HepG2 (cell line): ENCODE results near the gene CYP19A1. TPM values are rescaled to one million over a fixed set of nuclear protein-coding genes. Genes with fewer than 3 reads are reported as not detected.

Source experiments
- ATAC-seq: fragments of 200-7000 bp; cut with Tn5 transposase; 3 replicates; pipeline ENCODE4 v1.9.1; 2020; ENCODE audit warnings: mild to moderate bottlenecking, moderate library complexity
- BruUV-seq: library from RNA; stranded (reverse); fragments of 400-500 nt; replicated peaks from 2 replicates; lab custom pipeline; 2021; lab: Mats Ljungman, UMichigan
- CTCF ChIA-PET: fragments of 300-600 bp; formaldehyde crosslinking; extraction: SDS; loops from one replicate; lab custom pipeline; 2021; ENCODE audit warnings: low total read pairs, inconsistent platforms, low intra/inter-chr PET ratio; lab: Yijun Ruan, JAX
- POLR2A ChIA-PET: fragments of 350-600 bp; sonication (Branson Sonifier 250); formaldehyde crosslinking; loops from one replicate; lab custom pipeline; 2020; ENCODE audit warnings: antibody characterized with exemption, inconsistent platforms; lab: Yijun Ruan, JAX
- DNase-seq: peaks from one replicate; pipeline ENCODE4 v3.0.0-alpha.2; 2015; ENCODE audit warnings: low spot score
- FAIRE-seq: peaks from 3 replicates; lab custom pipeline; 2011; peaks lifted over from hg19 to GRCh38; lab: Jason Lieb, UNC
- H2AFZ ChIP-seq: one replicate; pipeline ENCODE4 v1.6.1; 2011; ENCODE audit warnings: low read length, inconsistent platforms
- H3K27ac ChIP-seq: fragments of 300-600 bp; 3 replicates; pipeline ENCODE4 v1.8.0; 2011; ENCODE audit warnings: mixed run types, mild to moderate bottlenecking, mixed read lengths, low read length, inconsistent platforms; ENCODE audit not compliant: insufficient read depth; ENCODE audit errors: extremely low read length
- H3K27me3 ChIP-seq, 2 experiments: fragments of 200-600 bp in 1 of 2; 2 replicates in 1 of 2; 3 replicates in 1 of 2; pipeline versions ENCODE4 v1.6.0 to v1.8.0; 2011; ENCODE audit warnings: low read length in 2 of 2, mild to moderate bottlenecking in 2 of 2, moderate library complexity in 2 of 2, inconsistent platforms in 1 of 2; ENCODE audit not compliant: insufficient read depth in 2 of 2, control insufficient read depth in 1 of 2
- H3K36me3 ChIP-seq, 2 experiments: fragments of 200-600 bp in 1 of 2; replicated peaks in 1 of 2; 2 replicates in 1 of 2; 3 replicates in 1 of 2; pipeline versions ENCODE4 v1.5.1 to v1.8.0; 2011; ENCODE audit warnings: low read length in 2 of 2, inconsistent platforms in 1 of 2; ENCODE audit not compliant: insufficient read depth in 2 of 2, control insufficient read depth in 1 of 2
- H3K4me1 ChIP-seq: 2 replicates; pipeline ENCODE4 v1.5.1; 2012; ENCODE audit warnings: low read length, inconsistent platforms; ENCODE audit not compliant: insufficient read depth
- H3K4me2 ChIP-seq: 2 replicates; pipeline ENCODE4 v1.6.0; 2011; ENCODE audit warnings: low read depth, low read length, inconsistent platforms
- H3K4me3 ChIP-seq, 3 experiments: fragments of 200-600 bp in 1 of 3; sonication (generic), shearing (Covaris generic) in 1 of 3; replicated peaks in 1 of 3; 2 replicates each; pipeline ENCODE4 v1.5.1; 2011 to 2016; ENCODE audit warnings: low read length in 3 of 3, inconsistent platforms in 2 of 3, low read depth in 2 of 3, mild to moderate bottlenecking in 2 of 3, control low read depth in 1 of 3, mixed read lengths in 1 of 3; ENCODE audit not compliant: insufficient read depth in 1 of 3
- H3K79me2 ChIP-seq: one replicate; pipeline ENCODE4 v1.6.1; 2011; ENCODE audit warnings: low read length, inconsistent platforms; ENCODE audit not compliant: insufficient read depth
- H3K9ac ChIP-seq: 2 replicates; pipeline ENCODE4 v1.6.0; 2011; ENCODE audit warnings: mild to moderate bottlenecking, low read depth, low read length, inconsistent platforms; ENCODE audit not compliant: insufficient read depth
- H3K9me3 ChIP-seq: 2 replicates; pipeline ENCODE4 v1.5.1; 2012; ENCODE audit warnings: mild to moderate bottlenecking, low read length
- H4K20me1 ChIP-seq: 2 replicates; pipeline ENCODE4 v1.6.0; 2011; ENCODE audit warnings: inconsistent platforms, mild to moderate bottlenecking, low read length, moderate library complexity; ENCODE audit not compliant: insufficient read depth
- CREB3 ChIP-seq: sonication (generic); formaldehyde crosslinking; IDR thresholded peaks from 2 replicates; pipeline ENCODE4 v1.5.0; 2020; ENCODE audit warnings: missing genetic modification reagents
- ZNF546 ChIP-seq: sonication (generic); formaldehyde crosslinking; conservative IDR thresholded peaks from 2 replicates; pipeline ENCODE4 v1.8.1; 2023; ENCODE audit warnings: mild to moderate bottlenecking, missing genetic modification reagents
- ZSCAN30 ChIP-seq: sonication (generic); formaldehyde crosslinking; IDR thresholded peaks from 2 replicates; pipeline ENCODE4 v1.5.0; 2020; ENCODE audit warnings: mild to moderate bottlenecking, missing genetic modification reagents
- WGBS: methylation state at CpG from one replicate; pipeline ENCODE4 v1.1.6; 2017; ENCODE audit warnings: low lambda C conversion rate; 5-methylcytosine and 5-hydroxymethylcytosine counted together
- in situ Hi-C: cut with HindIII; loops from 2 replicates; pipeline ENCODE4 v1.10.0; 2017; ENCODE audit warnings: low pct_unique_long_range_greater_than_20kb; ENCODE audit not compliant: extremely low pct_ligation_motif_present
- intact Hi-C: fragments of 100-400 bp; cut with micrococcal nuclease; formaldehyde crosslinking; loops from one replicate; pipeline ENCODE4 v1.10.0; 2022; ENCODE audit not compliant: unreplicated experiment
- microRNA-seq: library from miRNA; unstranded; fragments of <30 nt; microRNA quantifications from one replicate; pipeline ENCODE4, GENCODE V29; 2020
- polyA plus RNA-seq, 8 experiments: library from polyadenylated mRNA; depleted of rRNA in 3 of 8; stranded (reverse) in 7 of 8; unstranded in 1 of 8; fragments of >200 nt; fragmentation: Illumina TruSeq in 4 of 8; extraction: Trizol in 4 of 8; gene quantifications; 2 replicates each; pipeline versions ENCODE4 v1.2.1 to v1.2.3, GENCODE V29; 2011 to 2016; ENCODE audit warnings: low read depth in 4 of 8, missing spikeins in 1 of 8, mixed read lengths in 1 of 8; ENCODE audit not compliant: insufficient read depth in 1 of 8
- small RNA-seq, 3 experiments: library from RNA; depleted of rRNA; stranded (forward); fragments of <200 nt; gene quantifications; one replicate each; pipeline ENCODE3, GENCODE V24; 2012; ENCODE audit warnings: low read depth in 2 of 3, low replicate concordance in 1 of 3; ENCODE audit not compliant: insufficient read length in 3 of 3, insufficient read depth in 2 of 3
- total RNA-seq, 5 experiments: library from RNA; depleted of rRNA; stranded (reverse); fragments of >200 nt; fragmentation: Illumina TruSeq; extraction: Trizol; gene quantifications; 2 replicates each; pipeline ENCODE4 v1.2.3, GENCODE V29; 2016; ENCODE audit warnings: low read depth in 1 of 5
- TF ChIP-seq, protein P1 (sequence below): IDR thresholded peaks from 2 replicates; pipeline ENCODE4 v1.6.1; 2016; ENCODE audit warnings: mild to moderate bottlenecking, missing biosample characterization, missing genetic modification reagents

CYP19A1 gene
- total and polyA plus RNA-seq, 2 of the 13 experiments (the other 11 are each of a cell fraction or from before 2014, with no cell fraction given) = 10.9 to 23.0 TPM

DNA sequence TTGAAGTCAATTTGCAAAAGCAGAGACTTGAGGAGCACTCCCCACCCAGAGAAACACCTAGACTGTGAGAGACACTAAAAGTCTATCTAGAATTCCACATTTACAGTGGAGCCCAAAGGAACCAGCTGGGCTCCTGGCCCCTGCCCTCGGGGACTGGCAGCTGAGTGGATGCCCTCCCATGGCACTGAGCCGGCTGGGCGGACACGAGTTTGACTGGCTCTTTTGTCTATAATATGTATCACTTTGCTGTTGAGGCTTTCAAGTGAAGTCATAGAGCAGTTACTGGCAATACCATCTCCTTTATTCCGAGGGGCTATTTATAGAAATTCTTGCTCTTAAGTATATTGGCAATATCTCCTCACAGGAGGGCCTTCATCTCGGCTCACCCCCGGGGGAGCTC is 177.9 kb downstream of the CYP19A1 start:
- WGBS = 51% methylated on average over 7 of the region's 7 CpGs
- BruUV-seq = no TSS peak
- in situ Hi-C loops = loop anchor here (5.0 kb wide), 1 partner anchor 242 kb away; no protein-coding TSS in a partner anchor

More for the DNA sequence above, 177.9 kb downstream of the CYP19A1 start:
- POLR2A ChIA-PET = no interaction called here
- H3K4me1 ChIP-seq = no peaks in the 10 kb centered on the region
- H3K9ac ChIP-seq = no peak overlapping the region
- TF ChIP-seq ZSCAN30 (CRISPR knock-in tag) (no peak), CREB3 (CRISPR knock-in tag) (no peak), ZNF546 (CRISPR knock-in tag) (no peak)
- TF ChIP-seq, protein P1, sequence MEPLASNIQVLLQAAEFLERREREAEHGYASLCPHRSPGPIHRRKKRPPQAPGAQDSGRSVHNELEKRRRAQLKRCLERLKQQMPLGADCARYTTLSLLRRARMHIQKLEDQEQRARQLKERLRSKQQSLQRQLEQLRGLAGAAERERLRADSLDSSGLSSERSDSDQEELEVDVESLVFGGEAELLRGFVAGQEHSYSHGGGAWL (CRISPR knock-in tag) = no peak
- intact Hi-C loops = loop anchor here (10.0 kb wide), 1 partner anchor 124 kb away; no protein-coding TSS in a partner anchor
- H3K4me3 ChIP-seq = no peak overlapping the region
- H3K79me2 ChIP-seq = no peaks in the 10 kb centered on the region
- H3K36me3 ChIP-seq = no peaks in the 10 kb centered on the region
- no peaks in the 10 kb centered on the region for H3K27me3 ChIP-seq
- no peak overlapping the region for H2AFZ ChIP-seq
- no peak overlapping the region for H3K4me2 ChIP-seq
- CTCF ChIA-PET = no interaction called here
- no peaks in the 10 kb centered on the region for H3K9me3 ChIP-seq
- peaks cover 3% of the 10 kb centered on the region; the same call in 1 of the 2 replicates for H4K20me1 ChIP-seq
- H3K27ac ChIP-seq = no peak overlapping the region
- DNase-seq (no peak), ATAC-seq (no peak), FAIRE-seq (no peak)

Small RNA genes lying within 50 kb of the gene (microRNA-seq; reads per million reads assigned to microRNA genes)
- gene MIR4713 (8.5 reads per million, percentile 42 among the genes with 10 or more reads in this experiment), gene MIR7973-1 (not detected), gene MIR7973-2 (not detected)

Small RNA genes lying within 50 kb of the gene (small RNA-seq; reads per million reads assigned to genes)
- gene AC020891.4 (0 reads per million in 3 experiments), gene MIR4713 (0 to 0.97 (median 0.65) reads per million in 3 experiments), gene MIR7973-1 (0 to 1.6 (median 0) reads per million in 3 experiments)

Other genes starting within 250 kb of the CYP19A1 start
- 4.0 and 5.8 TPM in 2 replicates for gene TNFAIP8L3, start 243.7 kb downstream of the CYP19A1 start, total RNA-seq (2016; rRNA removed; fragmentation: Illumina TruSeq; extraction: Trizol)
- gene TNFAIP8L3, start 243.7 kb downstream of the CYP19A1 start, polyA plus RNA-seq (2011; rRNA removed) = 0.10 and 0.15 TPM in 2 replicates
- 0.59 and 0.86 TPM in 2 replicates for gene GLDN, start 3.1 kb upstream of the CYP19A1 start, total RNA-seq (2016; rRNA removed; fragmentation: Illumina TruSeq; extraction: Trizol)
- gene GLDN, start 3.1 kb upstream of the CYP19A1 start, polyA plus RNA-seq (2011; rRNA removed) = 1.0 and 1.5 TPM in 2 replicates